DMS79 treated with DMSO at 0.1 percent for 48 hours (cell line): Measurements from ENCODE around the gene NLRX1.
"Not testable (repeated sequence)": the region's sequence is repeated elsewhere in the genome, so short reads cannot be mapped to it uniquely, and the experiment has no call there.

Experiments used
- DNase-seq: peaks from one replicate; lab custom pipeline; 2025; lab: John Stamatoyannopoulos, UW

NLRX1 gene

GRCh38 chr11:119168471-119169281, at the start of gene NLRX1:
TSS of gene NLRX1 (plus strand) at chr11:119168725. CDS start at chr11:119171404, 2,679 bp downstream.
- DNase-seq = peak; percentile 85

- DNase-seq = no peak
Observed at GRCh38 chr11:119118946-119119345, 49.6 kb upstream of the NLRX1 start.

- DNase-seq = peak; percentile 87
Observed at GRCh38 chr11:119120639-119121007, 47.9 kb upstream of the NLRX1 start.

GRCh38 chr11:119121008-119121810, 47.3 kb upstream of the NLRX1 start, which contains the start of gene HINFP:
TSS of gene HINFP (plus strand) at chr11:119121580. CDS start at chr11:119126945, 5,365 bp downstream.
- peak; percentile 99 for DNase-seq

GRCh38 chr11:119121811-119122124, 46.8 kb upstream of the NLRX1 start:
- peak; percentile 52 for DNase-seq

- no peak for DNase-seq
Observed at GRCh38 chr11:119125821-119126220, 42.7 kb upstream of the NLRX1 start.

- no peak for DNase-seq
Observed at GRCh38 chr11:119126675-119127268, 41.8 kb upstream of the NLRX1 start.

GRCh38 chr11:119130662-119131061, 37.9 kb upstream of the NLRX1 start:
- no peak for DNase-seq

GRCh38 chr11:119134389-119134978, 34.0 kb upstream of the NLRX1 start:
- no peak for DNase-seq

- not testable (repeated sequence) for DNase-seq
Observed at GRCh38 chr11:119139276-119139675, 29.2 kb upstream of the NLRX1 start.

- DNase-seq = no peak
Observed at GRCh38 chr11:119144825-119145486, 23.6 kb upstream of the NLRX1 start.

- no peak for DNase-seq
Observed at GRCh38 chr11:119145551-119145950, 23.0 kb upstream of the NLRX1 start.

GRCh38 chr11:119147604-119148333, 20.8 kb upstream of the NLRX1 start:
- DNase-seq = peak; percentile 78

GRCh38 chr11:119148720-119149017, 19.9 kb upstream of the NLRX1 start:
- DNase-seq = no peak

- DNase-seq = peak; percentile 37
Observed at GRCh38 chr11:119149018-119149785, 19.3 kb upstream of the NLRX1 start, which contains the start of gene ABCG4. TSS of gene ABCG4 (plus strand) at chr11:119149052. CDS start at chr11:119149966, 914 bp downstream.

- no peak for DNase-seq
Observed at GRCh38 chr11:119149786-119150275, 18.7 kb upstream of the NLRX1 start.

- DNase-seq = no peak
Observed at GRCh38 chr11:119152043-119152442, 16.5 kb upstream of the NLRX1 start.

GRCh38 chr11:119152604-119153003, 15.9 kb upstream of the NLRX1 start:
- no peak for DNase-seq

- DNase-seq = no peak
Observed at GRCh38 chr11:119153049-119153818, 15.3 kb upstream of the NLRX1 start.
